Smooth muscle cell (in vitro differentiated cells): ENCODE measurements around the gene THEM4. TPM values are rescaled to one million over a fixed set of nuclear protein-coding genes. Genes with fewer than 3 reads are reported as not detected.

Experiments used
- DNase-seq: peaks from one replicate; lab custom pipeline; 2025; ENCODE audit not compliant: unreplicated experiment; lab: John Stamatoyannopoulos, UW
- H2AFZ ChIP-seq: fragments of 200-600 bp; sonication (generic); 2 replicates; pipeline ENCODE4 v1.6.0; 2016; ENCODE audit warnings: antibody characterized with exemption, low read depth, mild to moderate bottlenecking
- H3F3A ChIP-seq: fragments of 200-600 bp; sonication (generic); 2 replicates; pipeline ENCODE4 v1.6.0; 2017; ENCODE audit warnings: antibody characterized with exemption, low read depth
- H3K27ac ChIP-seq: fragments of 200-600 bp; sonication (generic); 2 replicates; pipeline ENCODE4 v1.5.1; 2016; ENCODE audit warnings: low read depth, mild to moderate bottlenecking
- H3K27me3 ChIP-seq: fragments of 200-600 bp; sonication (generic); 2 replicates; pipeline ENCODE4 v1.6.1; 2016; ENCODE audit warnings: low read depth, mild to moderate bottlenecking
- H3K36me3 ChIP-seq: fragments of 200-600 bp; sonication (generic); 2 replicates; pipeline ENCODE4 v1.5.1; 2016; ENCODE audit warnings: low read depth
- H3K4me1 ChIP-seq: fragments of 200-600 bp; sonication (generic); 2 replicates; pipeline ENCODE4 v1.5.1; 2016; ENCODE audit warnings: low read depth
- H3K4me2 ChIP-seq: fragments of 200-600 bp; sonication (generic); 2 replicates; pipeline ENCODE4 v1.6.0; 2016; ENCODE audit warnings: mild to moderate bottlenecking
- H3K4me3 ChIP-seq: fragments of 200-600 bp; sonication (generic); 2 replicates; pipeline ENCODE4 v1.5.1; 2016; ENCODE audit warnings: mild to moderate bottlenecking
- H3K79me2 ChIP-seq: fragments of 200-600 bp; sonication (generic); 2 replicates; pipeline ENCODE4 v1.6.0; 2016; ENCODE audit warnings: low read depth, mild to moderate bottlenecking
- H3K9ac ChIP-seq: fragments of 200-600 bp; sonication (generic); 2 replicates; pipeline ENCODE4 v1.6.0; 2016; ENCODE audit warnings: low read depth
- H3K9me3 ChIP-seq: fragments of 200-600 bp; sonication (generic); replicated peaks from 2 replicates; pipeline ENCODE4 v1.5.1; 2016; ENCODE audit warnings: low read depth
- H4K20me1 ChIP-seq: fragments of 200-600 bp; sonication (generic); 2 replicates; pipeline ENCODE4 v1.6.0; 2016; ENCODE audit warnings: low read depth
- CTCF ChIP-seq: fragments of 200-600 bp; sonication (generic); IDR thresholded peaks from 2 replicates; pipeline ENCODE4 v1.5.1; 2017; ENCODE audit warnings: borderline replicate concordance, mild to moderate bottlenecking, antibody characterized with exemption; ENCODE audit not compliant: insufficient read depth, poor library complexity, severe bottlenecking
- whole genome bisulfite sequencing: methylation state at CpG from one replicate; pipeline ENCODE4 v1.1.7; 2016; ENCODE audit warnings: low lambda C conversion rate; 5-methylcytosine and 5-hydroxymethylcytosine counted together
- polyA plus RNA-seq: library from polyadenylated mRNA; unstranded; fragments of >200 nt; fragmentation: Nextera tagmentation; extraction: Ambion mirVana; gene quantifications from 2 replicates; pipeline ENCODE4 v1.2.1, GENCODE V29; 2016
- total RNA-seq: library from RNA; depleted of rRNA; stranded (reverse); fragments of >200 nt; gene quantifications from 2 replicates; pipeline ENCODE4 v1.2.3, GENCODE V29; 2014

THEM4 gene
- total and polyA plus RNA-seq, 2 experiments from 2014 or later, result 14.4 to 15.9 TPM

- H3K9me3 ChIP-seq, result no peaks in the 10 kb centered on the region
- no peak overlapping the region for H2AFZ ChIP-seq
- no peak for DNase-seq
- H3K79me2 ChIP-seq, result no peaks in the 10 kb centered on the region
- H3K4me2 ChIP-seq, result peak overlapping the region; percentile 29
- peaks cover 4% of the 10 kb centered on the region for H3F3A ChIP-seq
- H4K20me1 ChIP-seq, result no peaks in the 10 kb centered on the region
- H3K9ac ChIP-seq, result no peak overlapping the region
- H3K4me3 ChIP-seq, result no peak overlapping the region
- no peaks in the 10 kb centered on the region for H3K36me3 ChIP-seq
- H3K27me3 ChIP-seq, result no peaks in the 10 kb centered on the region
- peaks cover 8% of the 10 kb centered on the region for H3K4me1 ChIP-seq
- no peak for TF ChIP-seq CTCF
- peak overlapping the region; percentile 49 for H3K27ac ChIP-seq
- 19% methylated on average over 6 of the region's 6 CpGs for WGBS
Observed at GRCh38 chr1:151846062-151846568, 63.2 kb downstream of the THEM4 start.

DNA sequence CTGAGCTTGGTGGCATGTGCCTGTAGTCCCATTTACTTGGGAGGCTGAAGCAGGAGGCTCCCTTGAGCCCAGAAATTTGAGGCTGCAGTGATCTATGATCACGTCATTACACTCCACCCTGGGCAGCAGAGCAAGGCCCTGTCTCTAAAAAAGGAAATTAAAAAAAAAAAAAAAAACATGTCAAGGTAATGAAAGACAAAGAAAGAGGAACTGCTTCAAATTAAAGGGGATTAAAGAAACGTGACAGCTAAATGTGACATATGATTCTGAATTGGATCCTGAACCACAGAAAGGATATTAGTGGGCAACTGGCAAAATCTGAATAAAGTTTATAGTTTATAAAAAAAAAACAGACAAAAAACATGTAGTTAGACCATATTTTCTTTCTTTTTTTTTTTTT, 65.9 kb downstream of the THEM4 start:
- no peaks in the 10 kb centered on the region for H3K79me2 ChIP-seq
- H3K27me3 ChIP-seq, result peaks cover 12% of the 10 kb centered on the region
- WGBS, result 93% methylated on average over 2 of the region's 2 CpGs
- no peak overlapping the region for H2AFZ ChIP-seq
- H3K4me2 ChIP-seq, result no peak overlapping the region
- peaks cover 12% of the 10 kb centered on the region for H3K4me1 ChIP-seq
- no peak overlapping the region for H3K27ac ChIP-seq
- no peaks in the 10 kb centered on the region for H3K9me3 ChIP-seq
- no peak overlapping the region for H3K4me3 ChIP-seq
- no peak for DNase-seq
- no peak overlapping the region for H3K9ac ChIP-seq
- no peaks in the 10 kb centered on the region for H4K20me1 ChIP-seq
- H3K36me3 ChIP-seq, result no peaks in the 10 kb centered on the region
- H3F3A ChIP-seq, result peaks cover 4% of the 10 kb centered on the region
- no peak for TF ChIP-seq CTCF

- 23% methylated on average over 2 of the region's 2 CpGs for WGBS
- Histone ChIP-seq H3K4me3 (no peak overlapping the region), H3K27me3 (peaks cover 29% of the 10 kb centered on the region), H3K4me1 (peaks cover 5% of the 10 kb centered on the region), H3K4me2 (peak overlapping the region; percentile 92), H3K9ac (no peak overlapping the region), H3K27ac (peak overlapping the region; percentile 3), H3K79me2 (no peaks in the 10 kb centered on the region), H3K9me3 (no peaks in the 10 kb centered on the region), H2AFZ (no peak overlapping the region), H4K20me1 (no peaks in the 10 kb centered on the region), H3K36me3 (no peaks in the 10 kb centered on the region), H3F3A (peaks cover 5% of the 10 kb centered on the region)
- TF ChIP-seq CTCF, result no peak
- DNase-seq, result no peak
Observed at GRCh38 chr1:151841141-151841540, 68.2 kb downstream of the THEM4 start.

DNA sequence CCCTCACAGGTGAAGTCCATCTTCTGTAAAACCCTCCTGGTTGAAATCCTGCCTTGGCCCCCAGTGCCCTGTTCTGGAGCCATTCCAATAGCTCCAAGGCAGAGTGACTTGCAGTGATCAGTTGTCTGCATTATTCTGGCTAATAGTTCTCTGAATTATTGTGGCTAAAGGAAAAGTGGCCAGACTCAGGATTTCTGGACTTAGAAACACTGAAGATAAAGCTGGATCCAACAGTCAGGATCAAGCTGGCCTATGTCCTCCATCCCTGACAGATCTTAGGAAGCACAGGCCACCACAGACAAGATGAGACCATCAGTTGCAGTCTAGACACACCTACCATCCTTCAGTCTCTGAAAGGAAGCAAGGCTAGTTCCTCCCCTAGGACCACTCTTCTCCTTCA, 68.9 kb downstream of the THEM4 start:
- Histone ChIP-seq H3K4me2 (peak overlapping the region; percentile 92), H3K27ac (peak overlapping the region; percentile 25), H2AFZ (no peak overlapping the region), H4K20me1 (no peaks in the 10 kb centered on the region), H3K9ac (no peak overlapping the region), H3K9me3 (no peaks in the 10 kb centered on the region), H3K79me2 (no peaks in the 10 kb centered on the region), H3K4me1 (peaks cover 3% of the 10 kb centered on the region), H3K36me3 (no peaks in the 10 kb centered on the region), H3K4me3 (peak overlapping the region; percentile 41), H3F3A (peaks cover 5% of the 10 kb centered on the region), H3K27me3 (peaks cover 29% of the 10 kb centered on the region)
- no peak for TF ChIP-seq CTCF
- DNase-seq, result no peak
